Esophagus muscularis mucosa (tissue), 4 donors: ENCODE measurements around the gene MYH7.

ENCODE experiments used
- EP300 ChIP-seq: sonication (generic); formaldehyde crosslinking; IDR thresholded peaks from one replicate; pipeline ENCODE4 v1.6.1; 2017; ENCODE audit warnings: antibody characterized with exemption
- POLR2A ChIP-seq: fragments of 450-650 bp; IDR thresholded peaks from one replicate; pipeline ENCODE4 v1.6.1; 2017; ENCODE audit warnings: antibody characterized with exemption, moderate library complexity, mild to moderate bottlenecking, low read depth
- POLR2AphosphoS5 ChIP-seq, 2 donors: sonication (generic); formaldehyde crosslinking; IDR thresholded peaks; one replicate each; pipeline ENCODE4 v1.6.1; 2017; ENCODE audit warnings: antibody characterized with exemption in 2 of 2
- TF ChIP-seq, protein P1 (sequence below), 3 experiments: fragments of 200-600 bp in 2 of 3; fragments of 450-650 bp in 1 of 3; sonication (generic) in 2 of 3; IDR thresholded peaks; one replicate each; pipeline ENCODE4 v1.5.1; 2017 to 2019; ENCODE audit warnings: antibody characterized with exemption in 3 of 3, mild to moderate bottlenecking in 2 of 3, moderate library complexity in 1 of 3

- TF ChIP-seq, protein P1, sequence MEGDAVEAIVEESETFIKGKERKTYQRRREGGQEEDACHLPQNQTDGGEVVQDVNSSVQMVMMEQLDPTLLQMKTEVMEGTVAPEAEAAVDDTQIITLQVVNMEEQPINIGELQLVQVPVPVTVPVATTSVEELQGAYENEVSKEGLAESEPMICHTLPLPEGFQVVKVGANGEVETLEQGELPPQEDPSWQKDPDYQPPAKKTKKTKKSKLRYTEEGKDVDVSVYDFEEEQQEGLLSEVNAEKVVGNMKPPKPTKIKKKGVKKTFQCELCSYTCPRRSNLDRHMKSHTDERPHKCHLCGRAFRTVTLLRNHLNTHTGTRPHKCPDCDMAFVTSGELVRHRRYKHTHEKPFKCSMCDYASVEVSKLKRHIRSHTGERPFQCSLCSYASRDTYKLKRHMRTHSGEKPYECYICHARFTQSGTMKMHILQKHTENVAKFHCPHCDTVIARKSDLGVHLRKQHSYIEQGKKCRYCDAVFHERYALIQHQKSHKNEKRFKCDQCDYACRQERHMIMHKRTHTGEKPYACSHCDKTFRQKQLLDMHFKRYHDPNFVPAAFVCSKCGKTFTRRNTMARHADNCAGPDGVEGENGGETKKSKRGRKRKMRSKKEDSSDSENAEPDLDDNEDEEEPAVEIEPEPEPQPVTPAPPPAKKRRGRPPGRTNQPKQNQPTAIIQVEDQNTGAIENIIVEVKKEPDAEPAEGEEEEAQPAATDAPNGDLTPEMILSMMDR (IDR thresholded peaks at IDR 0.05) = no peak
- TF ChIP-seq POLR2A (no peak), POLR2AphosphoS5 (IDR thresholded peaks at IDR 0.05) (no peak), EP300 (no peak)
These were observed 26.0 kb downstream of the MYH7 start for GRCh38 chr14:23409475-23409874.
